Thoracic aorta (tissue), 2 donors: Measurements from ENCODE around the gene PGM2L1. TPM values are rescaled to one million over a fixed set of nuclear protein-coding genes. Genes with fewer than 3 reads are reported as not detected.
A peak's percentile ranks its signal among the peaks of the same experiment; 100 is the strongest.
"Not testable (repeated sequence)": the region's sequence is repeated elsewhere in the genome, so short reads cannot be mapped to it uniquely, and the experiment has no call there.

ENCODE experiments used
- ATAC-seq: fragments of 150-250 bp; one replicate; pipeline ENCODE4 v1.8.0; 2017; ENCODE audit warnings: low read depth; ENCODE audit not compliant: insufficient number of reproducible peaks, low FRiP score
- DNase-seq: peaks from one replicate; pipeline ENCODE4 v3.0.0-alpha.2; 2020; ENCODE audit warnings: low spot score
- H3K27ac ChIP-seq, 2 donors: fragments of 200-600 bp; sonication (generic); 1 replicate in 1 of 2; 2 replicates in 1 of 2; pipeline ENCODE4 v1.5.1; 2016; ENCODE audit warnings: mild to moderate bottlenecking in 2 of 2, moderate library complexity in 2 of 2
- H3K27me3 ChIP-seq: fragments of 200-600 bp; sonication (generic); replicated peaks from 2 replicates; pipeline ENCODE4 v1.6.0; 2016; ENCODE audit warnings: mild to moderate bottlenecking; ENCODE audit not compliant: insufficient read depth
- H3K36me3 ChIP-seq: fragments of 200-600 bp; sonication (generic); one replicate; pipeline ENCODE4 v1.5.1; 2016
- H3K4me1 ChIP-seq, 2 donors: fragments of 200-600 bp; sonication (generic); 1 replicate in 1 of 2; 2 replicates in 1 of 2; pipeline versions ENCODE4 v1.5.1 to v1.6.0; 2016; ENCODE audit warnings: low read depth in 2 of 2, mild to moderate bottlenecking in 1 of 2; ENCODE audit not compliant: control insufficient read depth in 1 of 2
- H3K4me3 ChIP-seq: fragments of 200-600 bp; sonication (generic); 2 replicates; pipeline ENCODE4 v1.5.1; 2016; ENCODE audit warnings: mild to moderate bottlenecking
- H3K9me3 ChIP-seq: fragments of 200-600 bp; sonication (generic); 2 replicates; pipeline ENCODE4 v1.5.1; 2016
- total RNA-seq, 2 donors: library from RNA; depleted of rRNA; stranded (reverse); fragments of >200 nt; gene quantifications; one replicate each; pipeline versions ENCODE4 v1.1.0 to v1.2.3, GENCODE V29; 2016
- TF ChIP-seq, protein P1 (sequence below): fragments of 200-600 bp; sonication (generic); IDR thresholded peaks from one replicate; pipeline ENCODE4 v1.5.1; 2019; ENCODE audit warnings: antibody characterized with exemption

The PGM2L1 gene
- total RNA-seq, 2 donors from 2014 or later: 8.9 to 12.4 TPM

DNA sequence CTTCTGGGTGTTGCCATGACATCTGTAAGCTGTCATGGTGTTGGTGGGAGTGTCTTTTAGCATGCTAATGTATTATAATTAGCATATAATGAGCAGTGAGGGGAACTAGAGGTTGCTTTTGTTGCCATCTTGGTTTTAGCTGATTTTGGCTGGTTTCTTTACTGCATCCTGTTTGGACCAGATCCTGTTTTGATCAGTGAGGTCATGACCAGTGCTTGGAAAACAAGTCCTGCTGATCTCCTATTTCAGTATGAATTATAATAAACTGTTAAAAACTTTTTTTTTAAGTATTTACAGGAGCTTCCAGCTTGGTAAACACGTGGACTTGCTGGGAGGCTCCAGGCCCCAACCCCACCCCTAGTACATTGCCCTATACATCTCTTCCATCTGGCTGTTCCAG lies 56.3 kb downstream of the PGM2L1 start:
- H3K36me3 ChIP-seq: peaks cover 6% of the 10 kb centered on the region
- H3K9me3 ChIP-seq: no peaks in the 10 kb centered on the region
- no peak overlapping the region for H3K27ac ChIP-seq
- ATAC-seq (no peak), DNase-seq (no peak)
- no peaks in the 10 kb centered on the region for H3K27me3 ChIP-seq
- TF ChIP-seq, protein P1, sequence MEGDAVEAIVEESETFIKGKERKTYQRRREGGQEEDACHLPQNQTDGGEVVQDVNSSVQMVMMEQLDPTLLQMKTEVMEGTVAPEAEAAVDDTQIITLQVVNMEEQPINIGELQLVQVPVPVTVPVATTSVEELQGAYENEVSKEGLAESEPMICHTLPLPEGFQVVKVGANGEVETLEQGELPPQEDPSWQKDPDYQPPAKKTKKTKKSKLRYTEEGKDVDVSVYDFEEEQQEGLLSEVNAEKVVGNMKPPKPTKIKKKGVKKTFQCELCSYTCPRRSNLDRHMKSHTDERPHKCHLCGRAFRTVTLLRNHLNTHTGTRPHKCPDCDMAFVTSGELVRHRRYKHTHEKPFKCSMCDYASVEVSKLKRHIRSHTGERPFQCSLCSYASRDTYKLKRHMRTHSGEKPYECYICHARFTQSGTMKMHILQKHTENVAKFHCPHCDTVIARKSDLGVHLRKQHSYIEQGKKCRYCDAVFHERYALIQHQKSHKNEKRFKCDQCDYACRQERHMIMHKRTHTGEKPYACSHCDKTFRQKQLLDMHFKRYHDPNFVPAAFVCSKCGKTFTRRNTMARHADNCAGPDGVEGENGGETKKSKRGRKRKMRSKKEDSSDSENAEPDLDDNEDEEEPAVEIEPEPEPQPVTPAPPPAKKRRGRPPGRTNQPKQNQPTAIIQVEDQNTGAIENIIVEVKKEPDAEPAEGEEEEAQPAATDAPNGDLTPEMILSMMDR: no peak
- no peak overlapping the region for H3K4me3 ChIP-seq
- peaks cover 0 to 11% of the 10 kb centered on the region in 2 donors for H3K4me1 ChIP-seq

DNA sequence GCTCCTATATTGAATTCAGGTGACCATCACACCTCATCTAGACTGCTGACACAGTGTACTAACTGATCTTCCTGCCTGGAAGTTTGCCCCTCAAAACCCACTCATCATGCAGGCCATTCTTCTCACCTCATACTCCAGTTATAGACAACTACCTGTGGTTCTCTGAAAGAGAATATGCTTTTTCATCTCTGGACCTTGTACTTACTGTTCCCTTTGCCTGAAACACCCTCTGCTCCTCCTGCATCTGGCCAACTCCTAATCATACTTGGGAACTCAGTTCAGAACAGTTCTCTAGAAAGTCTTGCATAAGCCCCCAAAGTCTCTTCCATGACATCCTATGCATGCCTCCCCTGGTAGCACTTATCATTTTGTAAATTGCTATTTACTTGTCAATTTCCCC lies 58.6 kb downstream of the PGM2L1 start:
- Histone ChIP-seq H3K36me3 (peaks cover 6% of the 10 kb centered on the region), H3K27me3 (no peaks in the 10 kb centered on the region), H3K9me3 (no peaks in the 10 kb centered on the region), H3K4me1 (peaks cover 0 to 11% of the 10 kb centered on the region in 2 donors), H3K4me3 (no peak overlapping the region), H3K27ac (no peak overlapping the region)
- DNase-seq (no peak), ATAC-seq (no peak)
- TF ChIP-seq, protein P1: no peak

DNA sequence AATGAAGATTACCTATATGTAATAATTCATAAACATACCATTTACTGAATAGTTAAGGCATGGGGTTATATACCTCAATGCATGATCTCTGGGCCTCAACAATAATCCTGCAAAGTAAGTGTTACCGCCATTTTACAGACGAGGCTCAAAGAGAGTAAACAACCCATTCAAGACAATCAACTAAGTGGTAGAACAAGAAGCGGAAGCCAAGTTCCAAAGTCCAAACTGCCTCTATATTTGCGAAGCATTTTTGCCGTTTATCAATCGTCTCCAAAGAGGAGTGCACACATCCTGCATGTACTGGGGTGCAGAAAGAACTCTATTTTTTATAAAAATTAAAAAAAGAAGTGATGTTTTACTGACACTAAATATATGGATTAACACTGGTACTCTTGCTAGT lies 59.3 kb downstream of the PGM2L1 start:
- Histone ChIP-seq H3K4me1 (peaks cover 0 to 11% of the 10 kb centered on the region in 2 donors), H3K27me3 (no peaks in the 10 kb centered on the region), H3K9me3 (no peaks in the 10 kb centered on the region), H3K27ac (no peak overlapping the region), H3K4me3 (no peak overlapping the region), H3K36me3 (peaks cover 5% of the 10 kb centered on the region)
- TF ChIP-seq, protein P1: no peak
- DNase-seq (no peak), ATAC-seq (no peak)

DNA sequence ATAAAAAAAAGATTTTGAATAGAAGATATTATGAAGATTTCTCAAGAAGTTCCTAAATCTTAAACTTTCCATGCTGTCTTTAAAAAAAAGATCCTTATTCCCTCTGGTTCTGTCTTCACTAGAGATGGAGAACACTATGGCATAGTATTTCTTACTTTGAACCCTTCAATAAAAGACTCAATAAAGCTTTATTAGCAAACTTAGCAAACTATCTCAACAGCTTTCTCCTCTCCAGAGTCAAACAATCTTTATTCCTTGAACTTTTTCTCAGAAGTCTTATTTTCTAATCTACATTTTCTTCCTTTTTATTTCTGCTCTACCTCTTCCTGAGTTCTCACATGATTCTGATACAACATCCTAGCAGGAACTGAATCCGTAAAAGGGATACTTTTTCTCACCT lies 65.0 kb downstream of the PGM2L1 start:
- DNase-seq (no peak), ATAC-seq (no peak)
- TF ChIP-seq, protein P1: no peak
- H3K27me3 ChIP-seq: no peaks in the 10 kb centered on the region
- H3K4me3 ChIP-seq: no peak overlapping the region
- H3K9me3 ChIP-seq: no peaks in the 10 kb centered on the region
- peaks cover 0 to 20% of the 10 kb centered on the region in 2 donors for H3K4me1 ChIP-seq
- no peak overlapping the region for H3K27ac ChIP-seq
- peaks cover 5% of the 10 kb centered on the region for H3K36me3 ChIP-seq

DNA sequence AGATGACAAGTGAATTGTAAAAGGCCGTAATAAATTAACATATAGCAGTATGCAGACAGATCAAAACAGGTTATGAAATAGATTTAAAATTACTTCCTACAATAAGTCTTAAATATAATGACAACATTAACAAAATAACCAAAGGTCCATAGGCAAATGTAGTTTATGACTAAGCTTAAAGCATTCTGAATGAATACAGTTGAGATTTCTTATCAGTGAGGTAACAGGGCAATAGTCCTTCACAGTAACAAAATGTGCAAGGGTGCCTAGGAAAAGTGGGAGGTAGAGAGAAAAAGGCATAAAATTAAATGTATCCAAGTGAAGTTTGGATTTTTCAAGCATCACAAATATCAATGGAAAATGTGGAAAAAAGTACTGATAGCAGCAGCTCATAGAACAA lies 65.9 kb downstream of the PGM2L1 start:
- Histone ChIP-seq H3K9me3 (no peaks in the 10 kb centered on the region), H3K27me3 (no peaks in the 10 kb centered on the region), H3K4me1 (peaks cover 0 to 21% of the 10 kb centered on the region in 2 donors), H3K36me3 (peaks cover 5% of the 10 kb centered on the region), H3K27ac (no peak overlapping the region), H3K4me3 (no peak overlapping the region)
- DNase-seq (no peak), ATAC-seq (no peak)
- TF ChIP-seq, protein P1: no peak

DNA sequence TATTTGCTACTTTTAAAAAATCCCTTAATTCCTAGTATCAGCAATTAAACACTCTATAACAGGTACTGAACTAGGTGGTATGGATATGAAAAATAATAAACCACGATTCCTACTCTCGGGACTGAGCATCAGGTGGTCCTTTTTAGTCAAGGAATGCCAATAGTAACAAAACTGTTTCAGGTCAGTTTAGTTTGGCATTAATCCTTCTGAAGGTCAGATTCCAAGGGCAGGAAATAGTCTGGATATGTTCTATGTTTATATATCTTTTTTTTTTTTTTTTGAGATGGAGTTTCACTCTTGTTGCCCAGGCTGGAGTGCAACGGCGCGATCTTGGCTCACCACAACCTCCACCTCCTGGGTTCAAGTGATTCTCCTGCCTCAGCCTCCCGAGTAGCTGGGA lies 67.2 kb downstream of the PGM2L1 start:
- Histone ChIP-seq H3K4me3 (peak overlapping the region; percentile 27), H3K4me1 (peaks cover 11 to 34% of the 10 kb centered on the region in 2 donors), H3K27ac (peak overlapping the region in 1 of 2 donors; percentile 42)
- not testable (repeated sequence) for H3K27me3 ChIP-seq, DNase-seq, ATAC-seq, H3K36me3 ChIP-seq, H3K9me3 ChIP-seq
